HL-60 (cell line): ENCODE results near the gene GABBR2.

Source experiments
- POLR2AphosphoS5 ChIP-seq: IDR thresholded peaks from 2 replicates; pipeline ENCODE4 v1.6.1; 2012; ENCODE audit warnings: low read depth
- REST ChIP-seq: IDR thresholded peaks from 2 replicates; pipeline ENCODE4 v1.6.1; 2012; ENCODE audit warnings: low read depth; ENCODE audit not compliant: insufficient replicate concordance
- SPI1 ChIP-seq: IDR thresholded peaks from 2 replicates; pipeline ENCODE4 v1.6.1; 2012; ENCODE audit warnings: low read depth, mild to moderate bottlenecking, borderline replicate concordance
- TF ChIP-seq, protein P1 (sequence below): IDR thresholded peaks from one replicate; pipeline ENCODE4 v1.5.1; 2011; ENCODE audit warnings: low read length, control low read depth, inconsistent platforms; ENCODE audit not compliant: insufficient read depth

GRCh38 chr9:98605116-98605515 is 103.6 kb downstream of the GABBR2 start:
- TF ChIP-seq, protein P1, sequence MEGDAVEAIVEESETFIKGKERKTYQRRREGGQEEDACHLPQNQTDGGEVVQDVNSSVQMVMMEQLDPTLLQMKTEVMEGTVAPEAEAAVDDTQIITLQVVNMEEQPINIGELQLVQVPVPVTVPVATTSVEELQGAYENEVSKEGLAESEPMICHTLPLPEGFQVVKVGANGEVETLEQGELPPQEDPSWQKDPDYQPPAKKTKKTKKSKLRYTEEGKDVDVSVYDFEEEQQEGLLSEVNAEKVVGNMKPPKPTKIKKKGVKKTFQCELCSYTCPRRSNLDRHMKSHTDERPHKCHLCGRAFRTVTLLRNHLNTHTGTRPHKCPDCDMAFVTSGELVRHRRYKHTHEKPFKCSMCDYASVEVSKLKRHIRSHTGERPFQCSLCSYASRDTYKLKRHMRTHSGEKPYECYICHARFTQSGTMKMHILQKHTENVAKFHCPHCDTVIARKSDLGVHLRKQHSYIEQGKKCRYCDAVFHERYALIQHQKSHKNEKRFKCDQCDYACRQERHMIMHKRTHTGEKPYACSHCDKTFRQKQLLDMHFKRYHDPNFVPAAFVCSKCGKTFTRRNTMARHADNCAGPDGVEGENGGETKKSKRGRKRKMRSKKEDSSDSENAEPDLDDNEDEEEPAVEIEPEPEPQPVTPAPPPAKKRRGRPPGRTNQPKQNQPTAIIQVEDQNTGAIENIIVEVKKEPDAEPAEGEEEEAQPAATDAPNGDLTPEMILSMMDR, result no peak
- TF ChIP-seq REST, result no peak
- no peak for TF ChIP-seq POLR2AphosphoS5
- TF ChIP-seq SPI1, result no peak
